HL-60 (cell line): Measurements from ENCODE around the gene HS6ST3.

Source experiments
- GABPA ChIP-seq: IDR thresholded peaks from 2 replicates; pipeline ENCODE4 v1.6.1; 2012; ENCODE audit warnings: low read depth
- POLR2AphosphoS5 ChIP-seq: IDR thresholded peaks from 2 replicates; pipeline ENCODE4 v1.6.1; 2012; ENCODE audit warnings: low read depth
- SPI1 ChIP-seq: IDR thresholded peaks from 2 replicates; pipeline ENCODE4 v1.6.1; 2012; ENCODE audit warnings: low read depth, mild to moderate bottlenecking, borderline replicate concordance
- TF ChIP-seq, protein P1 (sequence below): IDR thresholded peaks from one replicate; pipeline ENCODE4 v1.5.1; 2011; ENCODE audit warnings: low read length, control low read depth, inconsistent platforms; ENCODE audit not compliant: insufficient read depth
- TF ChIP-seq, protein P2 (sequence below): IDR thresholded peaks from 2 replicates; pipeline ENCODE4 v1.6.1; 2012; ENCODE audit warnings: low read depth; ENCODE audit not compliant: insufficient replicate concordance

GRCh38 chr13:96696389-96696900, 606.5 kb downstream of the HS6ST3 start:
- TF ChIP-seq, protein P1, sequence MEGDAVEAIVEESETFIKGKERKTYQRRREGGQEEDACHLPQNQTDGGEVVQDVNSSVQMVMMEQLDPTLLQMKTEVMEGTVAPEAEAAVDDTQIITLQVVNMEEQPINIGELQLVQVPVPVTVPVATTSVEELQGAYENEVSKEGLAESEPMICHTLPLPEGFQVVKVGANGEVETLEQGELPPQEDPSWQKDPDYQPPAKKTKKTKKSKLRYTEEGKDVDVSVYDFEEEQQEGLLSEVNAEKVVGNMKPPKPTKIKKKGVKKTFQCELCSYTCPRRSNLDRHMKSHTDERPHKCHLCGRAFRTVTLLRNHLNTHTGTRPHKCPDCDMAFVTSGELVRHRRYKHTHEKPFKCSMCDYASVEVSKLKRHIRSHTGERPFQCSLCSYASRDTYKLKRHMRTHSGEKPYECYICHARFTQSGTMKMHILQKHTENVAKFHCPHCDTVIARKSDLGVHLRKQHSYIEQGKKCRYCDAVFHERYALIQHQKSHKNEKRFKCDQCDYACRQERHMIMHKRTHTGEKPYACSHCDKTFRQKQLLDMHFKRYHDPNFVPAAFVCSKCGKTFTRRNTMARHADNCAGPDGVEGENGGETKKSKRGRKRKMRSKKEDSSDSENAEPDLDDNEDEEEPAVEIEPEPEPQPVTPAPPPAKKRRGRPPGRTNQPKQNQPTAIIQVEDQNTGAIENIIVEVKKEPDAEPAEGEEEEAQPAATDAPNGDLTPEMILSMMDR = no peak
- TF ChIP-seq POLR2AphosphoS5 (no peak), GABPA (no peak), SPI1 (no peak)
- TF ChIP-seq, protein P2, sequence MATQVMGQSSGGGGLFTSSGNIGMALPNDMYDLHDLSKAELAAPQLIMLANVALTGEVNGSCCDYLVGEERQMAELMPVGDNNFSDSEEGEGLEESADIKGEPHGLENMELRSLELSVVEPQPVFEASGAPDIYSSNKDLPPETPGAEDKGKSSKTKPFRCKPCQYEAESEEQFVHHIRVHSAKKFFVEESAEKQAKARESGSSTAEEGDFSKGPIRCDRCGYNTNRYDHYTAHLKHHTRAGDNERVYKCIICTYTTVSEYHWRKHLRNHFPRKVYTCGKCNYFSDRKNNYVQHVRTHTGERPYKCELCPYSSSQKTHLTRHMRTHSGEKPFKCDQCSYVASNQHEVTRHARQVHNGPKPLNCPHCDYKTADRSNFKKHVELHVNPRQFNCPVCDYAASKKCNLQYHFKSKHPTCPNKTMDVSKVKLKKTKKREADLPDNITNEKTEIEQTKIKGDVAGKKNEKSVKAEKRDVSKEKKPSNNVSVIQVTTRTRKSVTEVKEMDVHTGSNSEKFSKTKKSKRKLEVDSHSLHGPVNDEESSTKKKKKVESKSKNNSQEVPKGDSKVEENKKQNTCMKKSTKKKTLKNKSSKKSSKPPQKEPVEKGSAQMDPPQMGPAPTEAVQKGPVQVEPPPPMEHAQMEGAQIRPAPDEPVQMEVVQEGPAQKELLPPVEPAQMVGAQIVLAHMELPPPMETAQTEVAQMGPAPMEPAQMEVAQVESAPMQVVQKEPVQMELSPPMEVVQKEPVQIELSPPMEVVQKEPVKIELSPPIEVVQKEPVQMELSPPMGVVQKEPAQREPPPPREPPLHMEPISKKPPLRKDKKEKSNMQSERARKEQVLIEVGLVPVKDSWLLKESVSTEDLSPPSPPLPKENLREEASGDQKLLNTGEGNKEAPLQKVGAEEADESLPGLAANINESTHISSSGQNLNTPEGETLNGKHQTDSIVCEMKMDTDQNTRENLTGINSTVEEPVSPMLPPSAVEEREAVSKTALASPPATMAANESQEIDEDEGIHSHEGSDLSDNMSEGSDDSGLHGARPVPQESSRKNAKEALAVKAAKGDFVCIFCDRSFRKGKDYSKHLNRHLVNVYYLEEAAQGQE = no peak
